HG03439 (cell line): Measurements from ENCODE around the gene PAPLN.
"Not testable (repeated sequence)": the region's sequence is repeated elsewhere in the genome, so short reads cannot be mapped to it uniquely, and the experiment has no call there.

ENCODE experiments used
- ATAC-seq: cut with Tn5 transposase; IDR thresholded peaks from one replicate; pipeline ENCODE4 v1.9.1; 2021; ENCODE audit warnings: mild to moderate bottlenecking, moderate library complexity; ENCODE audit not compliant: unreplicated experiment

PAPLN gene

DNA sequence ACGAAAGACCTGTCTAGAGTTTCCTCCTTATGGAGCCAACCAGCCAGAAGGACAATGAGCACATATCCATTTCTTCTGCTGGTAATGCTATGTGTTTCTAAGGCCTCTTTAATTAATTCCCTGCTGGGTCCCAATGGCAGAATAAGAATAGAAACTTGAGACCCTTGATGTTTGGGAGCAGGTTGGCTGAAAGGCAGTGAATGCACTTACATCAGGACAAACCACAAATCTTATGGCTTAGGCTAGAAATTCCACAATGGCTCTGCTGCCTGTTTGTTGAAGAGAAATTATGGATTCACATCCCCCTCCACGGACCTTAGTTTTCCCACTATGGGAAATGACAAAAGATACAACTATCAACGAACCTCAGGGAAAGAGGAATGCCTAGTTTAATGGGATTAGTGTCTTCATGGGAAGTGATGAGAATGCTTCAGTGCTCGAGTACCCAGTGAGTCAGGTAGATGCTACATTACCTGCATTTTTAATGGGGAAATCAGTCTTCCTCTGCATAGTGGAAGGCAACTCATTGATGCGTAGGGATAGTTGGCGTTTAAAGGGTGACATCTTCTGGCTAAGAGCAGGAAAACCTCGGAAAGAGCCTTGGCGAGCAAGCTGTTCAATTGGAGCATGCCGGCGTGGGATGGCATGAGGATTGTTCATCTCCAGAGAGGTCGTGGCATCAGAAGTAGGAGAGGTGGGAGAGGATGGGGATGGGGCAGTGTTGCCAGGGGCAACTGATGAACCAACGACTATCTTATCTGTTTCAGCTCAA is 46.5 kb downstream of the PAPLN start:
- ATAC-seq = no peak

DNA sequence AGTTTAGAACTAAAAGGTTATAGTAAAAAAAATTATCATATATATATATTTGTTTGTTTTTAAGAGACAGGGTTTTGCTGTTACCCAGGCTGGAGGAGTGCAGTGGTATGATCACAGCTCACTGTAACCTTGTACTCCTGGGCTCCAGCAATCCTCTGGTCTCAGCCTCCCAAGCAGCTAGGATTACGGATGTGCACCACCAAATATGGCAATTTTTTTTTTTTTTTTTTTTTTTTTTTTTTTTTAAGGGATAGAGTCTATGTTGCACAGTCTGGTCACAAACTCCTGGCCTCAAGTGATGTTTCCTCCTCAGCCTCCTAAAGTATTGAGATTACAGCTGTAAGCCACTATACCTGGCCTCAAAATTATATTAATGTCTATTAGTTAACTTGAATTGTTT is 48.7 kb downstream of the PAPLN start:
- ATAC-seq = no peak

DNA sequence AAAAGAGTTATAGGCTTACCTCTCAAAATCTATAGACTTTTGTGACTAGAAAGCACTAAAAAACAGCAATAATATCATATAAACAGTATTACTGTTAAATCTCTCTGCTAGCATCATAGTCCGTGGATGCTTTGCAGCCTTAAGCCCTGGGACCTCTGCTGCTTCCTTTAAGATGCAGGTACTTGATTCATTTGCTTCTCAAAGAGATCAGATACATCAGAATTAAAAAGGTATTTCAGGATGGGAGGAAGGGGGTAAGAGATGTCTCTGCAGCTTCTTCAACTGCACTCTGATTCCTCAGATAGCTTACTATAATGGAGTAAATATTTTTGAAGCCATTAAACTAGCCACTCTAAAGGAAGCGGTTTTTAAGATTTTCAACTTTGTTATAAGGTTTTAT is 49.3 kb downstream of the PAPLN start:
- no peak for ATAC-seq

DNA sequence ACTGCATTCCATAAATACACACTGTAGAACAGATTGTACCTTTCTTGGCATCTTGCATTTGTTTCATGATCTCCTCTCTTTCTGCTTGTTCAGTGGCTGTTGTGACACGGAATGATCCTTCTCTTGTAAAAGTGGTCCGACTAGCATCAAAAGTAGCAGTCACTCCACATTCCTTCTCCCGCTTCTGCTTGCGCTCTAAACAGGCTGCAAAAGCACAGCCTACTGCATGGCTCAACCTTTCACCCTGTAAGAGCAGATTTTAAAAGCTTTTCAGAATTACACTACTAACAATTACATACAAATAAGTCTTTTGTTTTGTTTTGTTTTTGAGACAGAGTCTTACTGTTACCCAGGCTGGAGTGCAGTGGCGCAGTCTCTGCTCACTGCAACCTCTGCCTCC is 49.8 kb downstream of the PAPLN start:
- ATAC-seq = no peak

DNA sequence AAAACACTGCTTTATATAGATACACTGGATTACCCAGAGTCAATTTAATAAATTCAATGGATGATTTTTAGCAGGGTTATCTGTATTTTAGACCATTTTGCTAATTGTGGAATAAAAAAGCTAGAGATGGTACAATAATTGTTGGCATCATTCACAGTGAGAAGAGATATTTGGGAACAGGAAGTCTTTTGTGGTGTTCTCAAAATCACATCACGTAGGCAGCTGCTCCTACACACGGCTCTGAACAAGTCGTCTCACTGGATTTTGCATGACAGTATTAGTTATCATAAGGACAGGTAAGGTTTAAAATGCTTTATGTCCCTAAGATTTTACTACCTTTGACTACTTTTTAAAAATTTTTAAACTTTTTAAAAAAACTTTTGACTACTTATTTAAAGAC is 52.0 kb downstream of the PAPLN start:
- ATAC-seq = no peak

DNA sequence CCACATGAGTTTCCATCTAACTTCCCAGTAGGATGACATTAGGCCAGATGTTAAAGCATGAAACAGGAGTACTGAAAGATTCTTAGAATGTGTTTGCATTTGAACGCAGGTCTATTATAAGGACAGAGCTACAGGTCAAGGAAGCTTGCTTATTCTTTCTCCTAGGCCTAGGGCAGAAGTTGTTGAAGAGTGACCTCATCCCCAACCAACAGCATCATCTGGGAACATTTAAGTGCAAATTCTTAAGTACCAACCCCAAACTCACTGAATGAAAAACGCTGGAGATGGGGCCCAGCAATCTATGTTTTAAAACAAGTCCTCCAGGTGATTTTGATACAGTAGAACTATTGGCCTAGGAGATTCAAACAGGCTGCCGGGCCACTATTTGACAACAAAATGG is 52.4 kb downstream of the PAPLN start:
- no peak for ATAC-seq

DNA sequence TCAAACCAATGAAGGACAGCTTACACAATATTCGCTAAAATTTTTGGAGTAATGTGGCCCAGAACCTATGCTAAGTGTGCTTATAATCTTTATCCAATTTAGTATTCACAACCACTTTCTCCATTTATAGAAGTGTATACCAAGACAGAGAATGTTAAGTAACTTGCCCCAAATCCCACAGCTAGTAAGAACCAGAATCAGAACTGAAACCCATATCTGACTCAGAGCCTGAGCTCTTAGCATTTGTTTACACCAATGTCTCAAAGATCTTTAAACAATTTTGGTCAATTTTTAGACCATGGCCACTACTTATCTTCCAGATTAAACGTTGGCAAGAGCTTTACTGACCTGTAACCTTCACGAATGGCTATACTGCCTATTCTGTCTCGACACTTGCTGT is 53.0 kb downstream of the PAPLN start:
- peak; percentile 57 for ATAC-seq

DNA sequence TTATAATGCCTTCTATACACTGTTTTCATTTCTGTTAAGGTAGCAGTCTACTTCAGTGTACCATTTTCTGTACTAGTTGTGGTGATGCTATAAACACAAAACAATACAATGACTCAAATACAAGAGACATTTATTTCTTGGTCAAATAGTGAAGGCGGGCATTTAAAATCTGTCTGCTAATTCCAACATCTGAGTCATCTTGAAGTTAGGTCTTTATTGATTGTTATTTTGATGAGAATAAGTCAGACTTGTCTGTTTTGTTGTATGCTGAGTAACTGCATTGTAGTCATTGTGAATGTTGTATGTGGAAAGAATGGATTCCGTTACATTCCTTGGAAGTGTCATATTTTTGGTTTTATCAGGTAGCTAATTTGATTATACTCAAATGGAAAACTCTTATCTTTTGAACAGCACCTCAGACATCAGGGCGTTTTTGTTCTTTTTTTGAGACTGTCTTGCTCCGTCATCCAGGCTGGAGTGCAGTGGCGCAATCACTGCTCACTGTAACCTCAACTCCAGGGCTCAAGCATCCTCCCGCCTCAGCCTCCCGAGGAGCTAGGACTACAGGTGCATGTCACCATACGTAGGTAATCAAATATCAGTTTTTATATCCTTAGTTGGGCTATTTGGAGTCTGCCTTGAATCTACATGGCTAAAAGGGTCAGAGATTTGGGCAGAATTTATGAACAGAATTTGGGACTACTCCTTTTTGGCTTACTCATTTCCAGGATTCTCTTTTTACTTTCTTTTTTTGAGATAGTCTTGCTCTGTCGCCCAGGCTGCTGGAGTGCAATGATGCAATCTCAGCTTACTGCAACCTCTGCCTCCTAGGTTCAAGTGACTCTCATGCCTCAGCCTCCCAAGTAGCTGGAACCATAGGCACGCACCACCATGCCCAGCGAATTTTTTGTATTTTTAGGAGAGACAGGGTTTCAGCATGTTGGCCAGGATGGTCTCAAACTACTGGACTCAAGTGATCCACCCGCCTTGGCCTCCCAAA is 56.8 kb downstream of the PAPLN start:
- ATAC-seq = no peak

DNA sequence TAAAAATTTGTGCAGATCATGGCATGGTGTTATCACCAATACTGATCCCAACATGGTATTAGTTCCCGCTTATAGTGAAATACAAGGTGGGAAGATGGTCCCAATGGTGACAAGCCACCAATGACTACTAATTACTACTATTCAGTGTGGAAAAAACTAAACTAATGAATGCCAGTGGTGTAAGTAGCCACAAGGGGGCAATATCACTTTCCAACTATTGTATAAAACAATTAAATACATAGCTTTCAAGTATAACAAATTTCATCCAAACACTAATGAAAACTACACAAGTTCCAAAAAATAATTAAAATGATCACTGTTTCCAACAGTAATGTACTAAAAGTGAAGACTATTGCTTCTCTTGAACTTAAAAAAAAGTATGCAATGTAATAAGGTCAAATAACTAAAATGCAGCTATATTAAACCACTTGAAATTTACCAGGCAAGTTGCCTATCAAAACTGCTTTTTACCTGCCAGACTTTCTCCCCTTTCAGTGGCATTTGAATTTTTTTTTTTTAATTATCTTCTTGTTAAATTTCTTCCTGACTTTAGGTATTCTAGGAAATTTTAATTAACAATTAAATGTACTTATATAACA is 58.0 kb downstream of the PAPLN start:
- ATAC-seq = no peak

DNA sequence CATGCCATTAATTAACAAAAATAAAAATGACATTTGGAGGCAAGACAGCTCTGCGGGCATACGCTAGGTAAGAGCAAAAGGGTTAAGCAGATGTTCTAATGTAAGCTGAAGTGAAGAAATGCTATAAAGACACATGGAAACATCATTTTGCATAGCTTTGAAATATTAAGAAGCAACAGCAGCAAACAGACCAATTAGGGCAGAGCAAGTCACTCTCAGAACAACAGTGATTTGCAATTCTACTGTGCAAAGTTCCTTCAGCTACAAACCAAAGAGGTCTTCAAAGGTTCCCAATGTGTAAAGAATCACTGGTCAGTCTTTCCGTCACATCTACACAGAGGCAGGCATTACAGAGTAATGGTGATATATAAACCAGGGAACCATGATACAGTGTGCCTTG is 68.2 kb downstream of the PAPLN start:
- ATAC-seq = no peak

DNA sequence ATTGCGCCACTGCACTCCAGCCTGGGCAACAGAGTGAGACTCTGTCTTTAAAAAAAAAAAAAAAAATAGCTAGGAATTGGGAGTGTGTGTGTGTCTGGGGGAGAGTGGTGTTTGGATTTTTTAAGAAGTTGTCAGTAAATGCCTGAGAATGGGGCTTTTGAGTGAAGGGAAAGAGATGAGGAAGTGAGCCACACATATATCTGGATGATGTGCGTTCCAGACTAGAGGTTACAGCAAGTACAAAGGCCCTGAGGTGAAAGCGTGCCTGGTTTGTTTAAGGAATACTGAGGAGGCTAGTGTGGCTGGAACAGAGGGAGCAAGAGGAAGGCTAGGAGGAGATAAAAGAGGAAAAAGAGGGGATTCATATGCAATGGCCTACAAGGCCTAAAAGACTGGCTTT is 70.0 kb downstream of the PAPLN start:
- ATAC-seq = no peak

DNA sequence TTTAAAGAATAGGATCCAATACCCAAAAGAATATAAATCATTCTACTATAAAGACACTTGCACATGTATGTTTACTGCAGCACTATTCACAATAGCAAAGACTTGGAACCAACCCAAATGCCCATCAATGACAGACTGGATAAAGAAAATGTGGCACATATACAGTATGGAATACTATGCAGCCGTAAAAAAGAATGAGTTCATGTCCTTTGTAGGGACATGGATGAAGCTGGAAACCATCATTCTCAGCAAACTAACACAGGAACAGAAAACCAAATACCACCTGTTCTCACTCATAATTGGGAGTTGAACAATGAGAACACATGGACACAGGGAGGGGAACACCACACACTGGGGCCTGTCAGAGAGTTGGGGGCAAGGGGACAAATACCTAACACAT is 71.9 kb downstream of the PAPLN start:
- not testable (repeated sequence) for ATAC-seq

DNA sequence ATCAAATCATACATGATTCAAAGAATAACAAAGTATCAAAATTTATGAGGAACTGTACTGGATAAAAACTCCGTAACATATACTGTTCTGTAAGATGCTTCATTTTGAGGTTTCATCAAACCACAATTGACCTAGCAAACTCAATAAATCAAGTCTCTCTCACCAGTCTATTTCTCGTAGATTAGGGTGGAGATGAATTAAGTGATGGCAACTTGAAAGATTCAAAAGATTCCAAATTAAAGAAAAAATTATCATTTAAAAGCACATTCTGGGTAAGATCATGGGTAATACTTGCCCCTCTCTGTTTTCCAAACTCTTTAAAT is 74.4 kb downstream of the PAPLN start:
- ATAC-seq = no peak

DNA sequence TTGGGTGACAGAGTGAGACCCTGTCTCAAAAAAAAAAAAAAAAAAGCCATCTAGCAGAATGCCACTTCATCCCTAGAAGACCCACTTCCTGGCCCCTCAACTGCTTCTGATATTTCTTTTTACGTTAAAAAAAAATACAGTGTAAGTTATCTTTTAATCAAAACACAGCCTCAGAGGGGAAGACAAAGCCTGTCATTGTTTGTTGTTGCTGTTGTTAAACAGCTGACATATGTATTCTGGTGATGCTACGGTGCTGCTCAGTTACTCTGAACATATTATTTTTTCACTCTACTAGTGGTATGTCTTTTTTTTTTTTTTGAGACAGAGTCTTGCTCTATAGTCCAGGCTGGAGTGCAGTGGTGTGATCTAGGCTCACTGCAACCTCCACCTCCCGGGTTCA is 75.4 kb downstream of the PAPLN start:
- ATAC-seq = no peak

DNA sequence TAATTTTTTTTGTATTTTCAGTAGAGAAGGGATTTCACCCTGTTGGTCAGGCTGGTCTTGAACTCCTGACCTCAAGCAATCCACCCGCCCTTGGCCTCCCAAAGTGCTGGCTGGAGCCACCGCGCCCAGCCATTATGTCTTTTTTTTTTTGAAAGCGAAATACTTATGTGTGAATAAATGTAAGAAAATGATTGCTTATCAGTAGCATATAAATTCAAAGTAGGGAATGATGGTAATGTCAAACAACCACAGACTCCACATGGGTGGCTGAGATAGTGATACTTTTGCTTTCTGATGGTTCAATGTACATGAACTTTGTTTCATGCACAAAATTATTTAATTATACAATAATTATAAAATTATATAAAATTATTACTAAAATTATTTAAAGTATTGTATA is 75.8 kb downstream of the PAPLN start:
- no peak for ATAC-seq

DNA sequence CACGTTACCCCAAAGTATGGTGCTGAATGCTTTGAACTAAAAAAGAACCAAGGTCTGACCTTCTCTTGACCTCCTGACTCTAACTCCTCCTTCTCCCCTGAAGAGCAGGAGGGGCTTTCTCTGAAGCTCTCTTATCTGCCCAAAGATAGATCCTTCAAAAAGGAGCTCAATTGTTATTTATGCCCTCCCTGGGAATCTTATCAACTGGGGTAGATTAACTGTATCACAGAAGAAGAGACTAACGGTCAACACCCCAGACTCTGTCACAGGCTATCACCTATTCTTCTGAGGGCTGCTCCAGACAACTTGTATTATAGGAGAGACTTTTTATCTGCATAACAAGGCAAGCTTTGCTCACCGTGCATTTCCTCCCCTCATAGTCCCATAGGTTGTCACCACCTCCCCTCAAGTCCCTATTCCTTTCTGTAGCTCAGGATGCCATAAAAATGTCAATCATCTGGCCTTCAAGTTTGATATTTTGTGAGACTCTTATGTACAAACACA is 86.6 kb downstream of the PAPLN start:
- no peak for ATAC-seq
